Measurements from ENCODE around the gene GRIN1. TPM values are rescaled to one million over a fixed set of nuclear protein-coding genes. Genes with fewer than 3 reads are reported as not detected.

GRIN1 gene
- total RNA-seq, 1 experiment from 2014 or later: 2.9 TPM

DNA sequence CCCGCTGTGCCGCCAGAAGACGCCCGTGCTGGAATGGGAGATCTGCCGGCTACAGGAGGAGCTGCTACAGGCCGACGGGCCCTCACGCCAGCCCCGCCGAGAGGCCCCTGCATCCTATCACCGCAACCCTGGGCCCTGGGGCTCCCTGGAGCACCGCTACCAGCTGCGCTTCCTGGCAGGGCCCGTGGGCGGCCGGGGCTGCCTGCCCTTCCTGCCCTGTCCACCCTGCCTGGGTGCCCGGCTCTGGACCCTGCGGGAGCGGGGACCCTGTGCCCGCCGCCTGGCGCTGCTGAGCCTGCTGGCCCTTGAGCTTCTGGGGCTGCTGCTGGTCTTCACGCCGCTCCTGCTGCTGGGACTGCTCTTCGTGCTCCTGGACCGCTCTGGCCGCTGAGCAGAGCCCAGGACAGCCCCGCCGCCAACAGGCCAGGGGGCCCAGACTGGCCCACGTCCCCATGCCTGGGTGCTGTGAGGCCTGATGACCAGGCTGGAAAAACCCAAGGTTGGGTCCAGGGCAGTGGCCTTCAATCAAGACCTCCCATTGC is 79.3 kb downstream of the GRIN1 start:
- Histone ChIP-seq H4K20me1 (ENCODE audit: control insufficient read depth, insufficient read depth, insufficient read length) (no peaks in the 10 kb centered on the region), H3K18ac (ENCODE audit: insufficient read length, low read depth, low read length) (no peak overlapping the region), H3K4ac (ENCODE audit: low read depth, low read length) (no peak overlapping the region), H2BK20ac (ENCODE audit: low read depth, low read length, poor library complexity, severe bottlenecking) (no peak overlapping the region), H3K79me2 (ENCODE audit: insufficient read depth, low read length) (no peaks in the 10 kb centered on the region), H3K27ac (ENCODE audit: insufficient read length, low read depth, low read length) (no peak overlapping the region), H3T11ph (ENCODE audit: low read length) (no peak overlapping the region), H2BK15ac (ENCODE audit: low read depth, low read length) (no peak overlapping the region), H2BK12ac (ENCODE audit: insufficient read length, low read depth, low read length) (no peak overlapping the region), H2BK5ac (ENCODE audit: insufficient read length, low read length) (no peak overlapping the region), H3K27me3 (ENCODE audit: insufficient read depth, low read length) (no peaks in the 10 kb centered on the region), H2AFZ (ENCODE audit: low read length) (no peak overlapping the region), H3K4me1 (ENCODE audit: insufficient read depth, low read length) (no peaks in the 10 kb centered on the region; the same call in 1 of the 2 replicates), H3K9ac (ENCODE audit: extremely low read depth, insufficient read length, low read length) (no peak overlapping the region), H3K56ac (ENCODE audit: insufficient read length, low read depth, low read length) (no peak overlapping the region), H3K23ac (ENCODE audit: insufficient read length, low read depth, low read length) (no peak overlapping the region), H4K91ac (ENCODE audit: insufficient read length, low read depth, low read length) (no peak overlapping the region), H3K79me1 (ENCODE audit: insufficient read depth, low read depth, low read length, poor library complexity, severe bottlenecking) (no peaks in the 10 kb centered on the region), H3K4me2 (ENCODE audit: insufficient read depth, insufficient read length, low read length) (no peak overlapping the region), H4K8ac (replicated peaks; ENCODE audit: insufficient read length, low read depth, low read length) (no peak overlapping the region), H3K23me2 (ENCODE audit: insufficient read length, low read depth, low read length, poor library complexity, severe bottlenecking) (peaks cover 9% of the 10 kb centered on the region), H3K9me3 (ENCODE audit: control insufficient read depth, low read depth, low read length) (no peaks in the 10 kb centered on the region), H3K14ac (ENCODE audit: insufficient read depth, low read length) (no peak overlapping the region), H2AK5ac (ENCODE audit: insufficient read length, low read length) (no peak overlapping the region), H2BK120ac (ENCODE audit: low read depth, low read length, poor library complexity, severe bottlenecking) (no peak overlapping the region), H4K5ac (ENCODE audit: insufficient read length, low read depth, low read length) (no peak overlapping the region)
- no CpG with 5 or more reads among the region's 30 CpGs for WGBS (ENCODE audit: extremely low coverage, insufficient read length, low lambda C conversion rate)
- no peaks in the 10 kb centered on the region for H3K9me3 Mint-ChIP-seq
- DNase-seq: no peak
- no peak overlapping the region for H3K27ac Mint-ChIP-seq
- H3K36me3 Mint-ChIP-seq (ENCODE audit: insufficient read depth in 1 of 3, low read depth in 3 of 3): peaks cover 3 to 19% (median 5%) of the 10 kb centered on the region in 3 experiments; a peak in 3 of 7 replicates
- TF ChIP-seq, protein P1, sequence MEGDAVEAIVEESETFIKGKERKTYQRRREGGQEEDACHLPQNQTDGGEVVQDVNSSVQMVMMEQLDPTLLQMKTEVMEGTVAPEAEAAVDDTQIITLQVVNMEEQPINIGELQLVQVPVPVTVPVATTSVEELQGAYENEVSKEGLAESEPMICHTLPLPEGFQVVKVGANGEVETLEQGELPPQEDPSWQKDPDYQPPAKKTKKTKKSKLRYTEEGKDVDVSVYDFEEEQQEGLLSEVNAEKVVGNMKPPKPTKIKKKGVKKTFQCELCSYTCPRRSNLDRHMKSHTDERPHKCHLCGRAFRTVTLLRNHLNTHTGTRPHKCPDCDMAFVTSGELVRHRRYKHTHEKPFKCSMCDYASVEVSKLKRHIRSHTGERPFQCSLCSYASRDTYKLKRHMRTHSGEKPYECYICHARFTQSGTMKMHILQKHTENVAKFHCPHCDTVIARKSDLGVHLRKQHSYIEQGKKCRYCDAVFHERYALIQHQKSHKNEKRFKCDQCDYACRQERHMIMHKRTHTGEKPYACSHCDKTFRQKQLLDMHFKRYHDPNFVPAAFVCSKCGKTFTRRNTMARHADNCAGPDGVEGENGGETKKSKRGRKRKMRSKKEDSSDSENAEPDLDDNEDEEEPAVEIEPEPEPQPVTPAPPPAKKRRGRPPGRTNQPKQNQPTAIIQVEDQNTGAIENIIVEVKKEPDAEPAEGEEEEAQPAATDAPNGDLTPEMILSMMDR (conservative IDR thresholded peaks at IDR 0.05): no peak
- no peaks in the 10 kb centered on the region for H3K27me3 Mint-ChIP-seq (ENCODE audit: low read depth)
- H3K4me1 Mint-ChIP-seq: peaks cover 4 to 8% of the 10 kb centered on the region in 2 experiments
- H3K4me3 Mint-ChIP-seq: no peak overlapping the region

Small RNA genes lying within 50 kb of the gene (microRNA-seq; reads per million reads assigned to microRNA genes)
- gene MIR3621 (ENCODE audit: borderline microRNAs expressed): not detected

Other genes with a start within 250 kb of the GRIN1 start
- 62.2 and 65.0 TPM in 2 replicates for gene FBXW5, start 194.4 kb upstream of the GRIN1 start, total RNA-seq (2021)
- 0.96 and 1.3 TPM in 2 replicates for gene C8G, start 193.9 kb upstream of the GRIN1 start, total RNA-seq (2021)
- gene LCN12, start 186.9 kb upstream of the GRIN1 start, total RNA-seq (2021): 2.1 and 4.5 TPM in 2 replicates
- gene PTGDS, start 161.7 kb upstream of the GRIN1 start, total RNA-seq (2021): 3.6 and 4.8 TPM in 2 replicates
- 0.18 and 0.20 TPM in 2 replicates for gene LCNL1, start 156.2 kb upstream of the GRIN1 start, total RNA-seq (2021)
- 46.8 and 51.2 TPM in 2 replicates for gene PAXX, start 146.7 kb upstream of the GRIN1 start, total RNA-seq (2021)
- 0.29 and 0.31 TPM in 2 replicates for gene CLIC3, start 142.6 kb upstream of the GRIN1 start, total RNA-seq (2021)
- gene ABCA2, start 110.9 kb upstream of the GRIN1 start, total RNA-seq (2021): 15.2 and 22.4 TPM in 2 replicates
- not detected in 2 replicates for gene FUT7, start 107.1 kb upstream of the GRIN1 start, total RNA-seq (2021)
- gene NPDC1, start 93.0 kb upstream of the GRIN1 start, total RNA-seq (2021): 51.8 and 57.6 TPM in 2 replicates
- 4.0 and 5.1 TPM in 2 replicates for gene ENTPD2, start 85.1 kb upstream of the GRIN1 start, total RNA-seq (2021)
- 29.8 and 30.0 TPM in 2 replicates for gene SAPCD2, start 68.6 kb upstream of the GRIN1 start, total RNA-seq (2021)
- gene UAP1L1, start 61.6 kb upstream of the GRIN1 start, total RNA-seq (2021): 5.6 and 6.6 TPM in 2 replicates
- 32.7 and 34.9 TPM in 2 replicates for gene MAN1B1, start 52.2 kb upstream of the GRIN1 start, total RNA-seq (2021)
- 27.3 and 29.4 TPM in 2 replicates for gene DPP7, start 24.4 kb upstream of the GRIN1 start, total RNA-seq (2021)
- 0.55 and 0.96 TPM in 2 replicates for gene LRRC26, start 30.9 kb downstream of the GRIN1 start, total RNA-seq (2021)
- not detected in 2 replicates for gene TMEM210, start 32.9 kb downstream of the GRIN1 start, total RNA-seq (2021)
- 54.8 and 54.9 TPM in 2 replicates for gene ANAPC2, start 49.4 kb downstream of the GRIN1 start, total RNA-seq (2021)
- gene SSNA1, start 49.5 kb downstream of the GRIN1 start, total RNA-seq (2021): 69.2 and 69.4 TPM in 2 replicates
- gene TPRN, start 61.6 kb downstream of the GRIN1 start, total RNA-seq (2021): 30.7 and 32.0 TPM in 2 replicates
- gene TMEM203, start 66.5 kb downstream of the GRIN1 start, total RNA-seq (2021): 34.1 and 35.5 TPM in 2 replicates
- gene NDOR1, start 66.5 kb downstream of the GRIN1 start, total RNA-seq (2021): 44.1 and 45.3 TPM in 2 replicates
- 7.7 and 8.1 TPM in 2 replicates for gene RNF208, start 83.1 kb downstream of the GRIN1 start, total RNA-seq (2021)
- 1.0 and 1.9 TPM in 2 replicates for gene CYSRT1, start 86.0 kb downstream of the GRIN1 start, total RNA-seq (2021)
- gene RNF224, start 88.3 kb downstream of the GRIN1 start, total RNA-seq (2021): 0.15 and 0.20 TPM in 2 replicates
- gene SLC34A3, start 91.7 kb downstream of the GRIN1 start, total RNA-seq (2021): not detected in 2 replicates
- gene TUBB4B, start 102.1 kb downstream of the GRIN1 start, total RNA-seq (2021): 378 and 386 TPM in 2 replicates
- gene STPG3, start 112.1 kb downstream of the GRIN1 start, total RNA-seq (2021): not detected in 2 replicates
- gene NELFB, start 116.2 kb downstream of the GRIN1 start, total RNA-seq (2021): 71.4 and 71.7 TPM in 2 replicates
- gene TOR4A, start 138.6 kb downstream of the GRIN1 start, total RNA-seq (2021): 5.9 and 6.2 TPM in 2 replicates
- gene NRARP, start 163.1 kb downstream of the GRIN1 start, total RNA-seq (2021): 22.8 and 23.8 TPM in 2 replicates

All from H9 (cell line).